ENCODE measurements around the gene SCFD2.

DNA sequence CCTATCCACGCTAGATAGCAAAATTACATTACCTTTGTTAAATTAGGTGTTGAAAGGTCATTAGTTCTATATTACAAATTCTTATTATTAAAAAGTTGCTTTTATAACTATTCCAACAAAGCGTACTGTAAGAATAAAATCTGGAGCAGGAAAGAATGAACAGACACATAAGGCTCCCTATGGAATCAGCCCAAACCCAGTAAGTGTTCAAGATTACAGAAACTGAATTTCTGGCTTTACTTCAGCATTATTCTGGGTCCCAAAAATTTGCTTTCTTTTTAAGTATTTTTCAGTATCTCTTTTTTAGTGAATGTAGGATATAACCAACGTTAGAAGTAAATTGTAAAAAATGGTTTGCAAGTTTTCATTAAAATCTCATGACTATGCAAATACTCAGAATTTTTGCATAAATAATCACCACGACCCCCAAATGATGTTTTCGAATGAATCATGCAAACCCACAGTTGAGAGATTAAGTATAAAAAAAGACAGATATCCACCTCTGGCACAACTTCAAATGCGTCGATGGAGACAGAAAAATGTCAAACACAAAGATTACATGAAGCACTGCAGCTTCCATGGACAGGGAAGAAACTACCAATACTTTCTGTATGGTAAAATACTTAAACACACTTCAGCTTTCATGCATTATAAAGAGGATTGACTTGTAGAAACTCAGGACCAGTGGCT, 265.2 kb downstream of the SCFD2 start:
- TF ChIP-seq, protein P1, sequence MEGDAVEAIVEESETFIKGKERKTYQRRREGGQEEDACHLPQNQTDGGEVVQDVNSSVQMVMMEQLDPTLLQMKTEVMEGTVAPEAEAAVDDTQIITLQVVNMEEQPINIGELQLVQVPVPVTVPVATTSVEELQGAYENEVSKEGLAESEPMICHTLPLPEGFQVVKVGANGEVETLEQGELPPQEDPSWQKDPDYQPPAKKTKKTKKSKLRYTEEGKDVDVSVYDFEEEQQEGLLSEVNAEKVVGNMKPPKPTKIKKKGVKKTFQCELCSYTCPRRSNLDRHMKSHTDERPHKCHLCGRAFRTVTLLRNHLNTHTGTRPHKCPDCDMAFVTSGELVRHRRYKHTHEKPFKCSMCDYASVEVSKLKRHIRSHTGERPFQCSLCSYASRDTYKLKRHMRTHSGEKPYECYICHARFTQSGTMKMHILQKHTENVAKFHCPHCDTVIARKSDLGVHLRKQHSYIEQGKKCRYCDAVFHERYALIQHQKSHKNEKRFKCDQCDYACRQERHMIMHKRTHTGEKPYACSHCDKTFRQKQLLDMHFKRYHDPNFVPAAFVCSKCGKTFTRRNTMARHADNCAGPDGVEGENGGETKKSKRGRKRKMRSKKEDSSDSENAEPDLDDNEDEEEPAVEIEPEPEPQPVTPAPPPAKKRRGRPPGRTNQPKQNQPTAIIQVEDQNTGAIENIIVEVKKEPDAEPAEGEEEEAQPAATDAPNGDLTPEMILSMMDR (IDR thresholded peaks at IDR 0.05; ENCODE audit: extremely low read depth in 1 of 2, insufficient read depth in 1 of 2, low read depth in 1 of 2, low read length in 2 of 2), result no peak
- no peak for TF ChIP-seq MAX (IDR thresholded peaks at IDR 0.05; ENCODE audit: insufficient read depth, insufficient read length)
